ENCODE data around the gene KY. TPM values are rescaled to one million over a fixed set of nuclear protein-coding genes. Genes with fewer than 3 reads are reported as not detected.

The KY gene
- total RNA-seq, 4 donors from 2014 or later, result not detected

DNA sequence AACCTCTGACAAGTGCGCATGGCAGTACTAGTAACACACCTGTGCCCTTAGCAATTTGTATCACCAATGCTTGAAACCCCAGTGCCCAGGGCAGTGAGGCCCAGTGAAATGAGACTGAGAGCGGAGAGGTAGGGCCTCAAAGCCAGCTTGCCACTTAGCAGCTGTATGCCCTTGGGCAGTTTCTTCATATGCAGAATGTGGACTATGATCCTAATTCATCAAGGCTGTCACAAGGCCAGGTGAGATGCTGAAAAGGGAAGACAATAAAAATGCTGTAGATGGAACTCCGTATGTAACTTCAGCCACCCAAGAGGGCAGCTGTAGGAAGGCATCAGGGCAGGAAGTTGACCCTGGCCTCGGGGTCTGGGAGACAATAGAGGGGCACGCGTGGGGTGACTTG is 74.4 kb downstream of the KY start:
- TF ChIP-seq, protein P1, sequence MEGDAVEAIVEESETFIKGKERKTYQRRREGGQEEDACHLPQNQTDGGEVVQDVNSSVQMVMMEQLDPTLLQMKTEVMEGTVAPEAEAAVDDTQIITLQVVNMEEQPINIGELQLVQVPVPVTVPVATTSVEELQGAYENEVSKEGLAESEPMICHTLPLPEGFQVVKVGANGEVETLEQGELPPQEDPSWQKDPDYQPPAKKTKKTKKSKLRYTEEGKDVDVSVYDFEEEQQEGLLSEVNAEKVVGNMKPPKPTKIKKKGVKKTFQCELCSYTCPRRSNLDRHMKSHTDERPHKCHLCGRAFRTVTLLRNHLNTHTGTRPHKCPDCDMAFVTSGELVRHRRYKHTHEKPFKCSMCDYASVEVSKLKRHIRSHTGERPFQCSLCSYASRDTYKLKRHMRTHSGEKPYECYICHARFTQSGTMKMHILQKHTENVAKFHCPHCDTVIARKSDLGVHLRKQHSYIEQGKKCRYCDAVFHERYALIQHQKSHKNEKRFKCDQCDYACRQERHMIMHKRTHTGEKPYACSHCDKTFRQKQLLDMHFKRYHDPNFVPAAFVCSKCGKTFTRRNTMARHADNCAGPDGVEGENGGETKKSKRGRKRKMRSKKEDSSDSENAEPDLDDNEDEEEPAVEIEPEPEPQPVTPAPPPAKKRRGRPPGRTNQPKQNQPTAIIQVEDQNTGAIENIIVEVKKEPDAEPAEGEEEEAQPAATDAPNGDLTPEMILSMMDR (IDR thresholded peaks at IDR 0.05; ENCODE audit: low read depth), result no peak

DNA sequence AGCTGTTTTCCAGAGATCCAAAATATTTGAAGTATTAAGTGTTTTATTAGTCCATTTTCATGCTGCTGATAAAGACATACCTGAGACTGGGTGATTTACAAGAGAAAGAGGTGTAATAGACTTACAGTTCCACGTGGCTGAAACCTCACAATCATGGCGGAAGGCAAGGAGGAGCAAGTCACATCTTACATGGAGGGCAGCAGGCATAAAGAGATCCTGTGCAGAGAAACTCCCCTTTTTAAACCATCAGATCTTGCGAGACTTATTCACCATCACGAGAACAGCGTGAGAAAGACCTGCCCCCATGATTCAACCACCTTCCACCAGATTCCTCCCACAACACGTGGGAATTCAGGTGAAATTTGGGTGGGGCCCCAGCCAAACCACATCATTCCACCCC is 82.0 kb downstream of the KY start:
- TF ChIP-seq, protein P1 (IDR thresholded peaks at IDR 0.05; ENCODE audit: low read depth), result no peak

DNA sequence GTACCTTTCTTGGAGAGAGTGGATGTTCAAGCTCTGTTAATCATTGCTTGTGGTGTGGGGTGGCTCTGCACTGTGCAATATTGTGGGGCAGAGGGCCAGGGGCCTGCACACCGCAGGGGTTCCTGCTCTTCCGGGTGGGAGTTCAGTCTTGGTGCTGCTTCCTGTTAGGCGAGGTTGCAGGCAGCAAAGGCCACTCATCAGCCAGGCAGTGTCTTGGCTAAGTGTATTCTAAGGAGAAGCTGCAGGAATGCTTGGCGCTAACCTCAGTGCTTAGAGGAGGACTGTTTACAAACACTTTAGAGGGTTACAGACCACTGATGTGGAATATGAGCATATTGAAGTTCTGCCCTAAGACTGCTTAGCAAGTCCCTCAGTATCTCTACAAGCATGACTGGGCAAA is 83.2 kb downstream of the KY start:
- TF ChIP-seq, protein P1 (IDR thresholded peaks at IDR 0.05; ENCODE audit: low read depth), result no peak

DNA sequence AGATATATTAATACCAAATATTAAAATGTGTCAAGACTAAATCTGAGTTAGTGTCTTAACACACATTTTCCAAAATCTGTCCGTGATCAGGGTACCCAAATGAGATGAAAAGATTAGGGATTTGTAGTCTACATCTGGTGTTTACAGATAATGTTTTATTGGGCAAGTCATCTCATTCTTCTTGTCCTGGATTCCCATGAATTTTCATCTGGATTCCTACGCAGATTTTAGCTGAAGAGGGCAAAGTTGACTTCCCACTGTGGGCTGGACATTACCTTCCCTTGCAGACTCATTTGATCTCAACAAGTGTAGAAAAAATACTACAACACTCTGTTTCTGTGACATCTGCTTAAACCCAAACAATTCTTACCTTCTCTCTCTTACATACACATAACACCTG is 85.8 kb downstream of the KY start:
- TF ChIP-seq, protein P1 (IDR thresholded peaks at IDR 0.05; ENCODE audit: low read depth), result no peak

DNA sequence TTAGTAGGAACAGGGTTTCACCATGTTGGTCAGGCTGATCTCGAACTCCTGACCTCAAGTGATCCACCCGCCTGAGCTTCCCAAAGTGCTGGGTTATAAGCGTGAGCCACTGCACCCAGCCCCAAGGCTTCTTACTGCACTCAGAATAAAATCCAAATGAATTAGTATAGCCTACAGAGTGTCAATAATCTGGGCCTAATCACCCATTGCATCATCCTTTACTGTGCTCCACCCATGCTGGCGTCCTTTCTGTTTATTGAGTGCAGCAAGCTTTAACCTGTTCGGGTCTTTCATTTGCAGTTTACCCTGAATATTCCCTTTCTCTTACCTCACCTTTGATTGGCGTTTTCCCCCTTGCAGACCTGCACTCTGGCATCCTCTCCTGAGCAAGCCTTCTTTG is 87.2 kb downstream of the KY start:
- TF ChIP-seq, protein P1 (IDR thresholded peaks at IDR 0.05; ENCODE audit: low read depth), result no peak

DNA sequence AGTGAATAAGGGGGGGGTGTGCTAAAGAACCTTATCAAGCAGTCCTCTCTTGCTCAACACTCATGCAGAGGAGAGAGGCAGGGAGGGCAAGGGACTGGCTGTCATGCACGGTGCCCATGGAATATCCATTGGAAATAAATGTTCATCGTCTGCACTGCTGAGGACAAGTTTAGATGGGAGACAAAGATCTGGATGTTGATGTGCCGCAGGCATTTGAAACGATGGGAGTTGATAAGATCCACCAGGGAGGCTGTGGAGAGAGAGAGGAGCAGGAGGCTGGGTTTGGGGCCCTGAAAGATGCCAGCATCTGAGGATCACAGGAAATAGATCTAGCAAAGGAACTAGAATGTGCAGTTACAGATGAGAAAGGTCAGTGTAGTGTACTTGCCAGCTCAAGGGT is 88.8 kb downstream of the KY start:
- TF ChIP-seq, protein P1 (IDR thresholded peaks at IDR 0.05; ENCODE audit: low read depth), result no peak

DNA sequence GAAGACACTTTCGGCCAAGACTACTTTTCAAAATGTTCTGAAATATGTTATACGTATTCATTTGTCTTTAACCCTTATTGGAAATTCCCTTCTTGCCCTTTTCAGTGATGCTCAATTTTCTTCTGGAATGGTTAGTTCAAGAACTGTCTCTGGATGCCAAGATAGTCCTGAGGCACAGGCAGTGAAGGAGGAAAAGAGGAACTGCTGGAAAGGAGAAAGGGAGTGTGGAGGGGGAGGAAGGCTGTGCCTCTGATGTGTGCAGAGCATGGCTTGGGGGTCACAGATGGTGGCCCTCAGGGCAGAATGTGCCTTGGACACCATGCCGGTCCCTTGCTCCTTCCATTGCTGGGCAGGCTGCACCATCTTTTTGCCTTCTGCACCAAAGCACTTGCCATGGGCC is 91.2 kb downstream of the KY start:
- TF ChIP-seq, protein P1 (IDR thresholded peaks at IDR 0.05; ENCODE audit: low read depth), result no peak

Other genes starting within 250 kb of the KY start
- gene ANAPC13, start 165.0 kb downstream of the KY start, total RNA-seq, result 100 to 1,000 TPM in 1 of 4 donors, 10 to 100 TPM in 3; 45.9 to 133 (median 60.0) TPM
- gene CEP63, start 165.0 kb downstream of the KY start, total RNA-seq, result 10 to 100 TPM; 19.9 to 39.2 (median 34.7) TPM
- 1 to 10 TPM in 1 of 4 donors, under 1 TPM in 3; 0.16 to 1.5 (median 0.59) TPM for gene EPHB1, start 144.2 kb upstream of the KY start, total RNA-seq